HCT116 (cell line): ENCODE data around the gene GOLGA6A. TPM values are rescaled to one million over a fixed set of nuclear protein-coding genes. Genes with fewer than 3 reads are reported as not detected.

Experiments
- ATAC-seq: fragments of 200-7000 bp; cut with Tn5 transposase; 2 replicates; pipeline ENCODE4 v1.9.1; 2020; ENCODE audit warnings: mild to moderate bottlenecking, moderate library complexity
- BruUV-seq: library from RNA; stranded (reverse); fragments of 400-500 nt; replicated peaks from 2 replicates; lab custom pipeline; 2021; lab: Mats Ljungman, UMichigan
- CTCF ChIA-PET: fragments of 300-600 bp; sonication (Branson Sonifier 250); formaldehyde crosslinking; loops from one replicate; lab custom pipeline; 2021; ENCODE audit warnings: antibody characterized with exemption; lab: Charles Lee
- POLR2A ChIA-PET: fragments of 300-600, 350-600 bp; sonication (Branson Sonifier 250); formaldehyde crosslinking; loops from one replicate; lab custom pipeline; 2021; ENCODE audit warnings: antibody characterized with exemption; lab: Charles Lee
- RAD21 ChIA-PET, 2 experiments: fragments of 300-600 bp; sonication (Branson Sonifier 250); formaldehyde crosslinking; loops; one replicate each; lab custom pipeline; 2023; ENCODE audit warnings: low total read pairs in 2 of 2; ENCODE audit not compliant: uncharacterized antibody in 2 of 2, unreplicated experiment in 2 of 2, low non-redundant PET in 1 of 2; lab: Charles Lee
- DNase-seq: peaks from one replicate; pipeline ENCODE4 v3.0.0-alpha.2; 2010; ENCODE audit warnings: low read depth, low spot score
- H2AFZ ChIP-seq: fragments of 200-600 bp; shearing (Covaris generic), sonication (generic); 2 replicates; pipeline ENCODE4 v1.6.1; 2017; ENCODE audit warnings: low read depth, mixed run types, mixed read lengths, antibody characterized with exemption, low read length; ENCODE audit not compliant: poor library complexity, severe bottlenecking
- H3K27ac ChIP-seq: 2 replicates; pipeline ENCODE4 v1.5.1; 2012; ENCODE audit warnings: low read depth, low read length
- H3K27me3 ChIP-seq: fragments of 200-600 bp; sonication (generic); 2 replicates; pipeline ENCODE4 v1.6.1; 2016; ENCODE audit warnings: mixed run types, low read length, mixed read lengths; ENCODE audit not compliant: insufficient read depth
- H3K36me3 ChIP-seq, 2 experiments: fragments of 200-500 bp in 1 of 2; fragments of 200-600 bp in 1 of 2; sonication (Bioruptor generic) in 1 of 2; sonication (generic) in 1 of 2; 2 replicates each; pipeline versions ENCODE4 v1.5.1 to v1.6.1; 2014 to 2016; ENCODE audit warnings: low read length in 2 of 2, inconsistent platforms in 1 of 2, mixed read lengths in 1 of 2, mixed run types in 1 of 2; ENCODE audit not compliant: insufficient read depth in 2 of 2, control insufficient read depth in 1 of 2
- H3K4me1 ChIP-seq, 2 experiments: fragments of 200-600 bp in 1 of 2; sonication (generic) in 1 of 2; 2 replicates each; pipeline versions ENCODE4 v1.5.1 to v1.6.1; 2012 to 2017; ENCODE audit warnings: low read length in 2 of 2, inconsistent platforms in 1 of 2, mild to moderate bottlenecking in 1 of 2, mixed read lengths in 1 of 2, mixed run types in 1 of 2, moderate library complexity in 1 of 2; ENCODE audit not compliant: insufficient read depth in 2 of 2, control insufficient read depth in 1 of 2
- H3K4me2 ChIP-seq: fragments of 200-600 bp; sonication (generic); 2 replicates; pipeline ENCODE4 v1.6.1; 2017; ENCODE audit warnings: mixed run types, low read length, mixed read lengths
- H3K4me3 ChIP-seq, 2 experiments: fragments of 200-600 bp in 1 of 2; sonication (generic) in 1 of 2; replicated peaks in 1 of 2; 2 replicates each; pipeline ENCODE4 v1.5.1; 2011 to 2016; ENCODE audit warnings: low read length in 2 of 2, control low read depth in 1 of 2, low read depth in 1 of 2, mild to moderate bottlenecking in 1 of 2, mixed read lengths in 1 of 2, mixed run types in 1 of 2
- H3K79me2 ChIP-seq: fragments of 200-600 bp; sonication (generic); 2 replicates; pipeline ENCODE4 v1.6.1; 2017; ENCODE audit warnings: mild to moderate bottlenecking, mixed run types, low read length, moderate library complexity, mixed read lengths; ENCODE audit not compliant: insufficient read depth
- H3K9ac ChIP-seq: fragments of 200-600 bp; sonication (generic); 2 replicates; pipeline ENCODE4 v1.6.1; 2016; ENCODE audit warnings: low read length, mixed read lengths
- H3K9me2 ChIP-seq: fragments of 200-600 bp; sonication (generic), shearing (Covaris generic); 2 replicates; pipeline ENCODE4 v1.6.1; 2017; ENCODE audit warnings: mixed run types, mild to moderate bottlenecking, moderate library complexity; ENCODE audit not compliant: insufficient read depth
- H3K9me3 ChIP-seq, 2 experiments: fragments of 200-500 bp in 1 of 2; fragments of 200-600 bp in 1 of 2; sonication (Bioruptor generic) in 1 of 2; sonication (generic) in 1 of 2; 2 replicates each; pipeline ENCODE4 v1.6.1; 2014 to 2017; ENCODE audit warnings: low read length in 2 of 2, mixed read lengths in 2 of 2, inconsistent platforms in 1 of 2, low read depth in 1 of 2, mild to moderate bottlenecking in 1 of 2, mixed run types in 1 of 2, moderate library complexity in 1 of 2; ENCODE audit not compliant: control insufficient read depth in 1 of 2, insufficient read depth in 1 of 2
- H4K20me1 ChIP-seq: fragments of 200-600 bp; sonication (generic), shearing (Covaris generic); 2 replicates; pipeline ENCODE4 v1.6.1; 2017; ENCODE audit warnings: mixed run types, mild to moderate bottlenecking, moderate library complexity; ENCODE audit not compliant: insufficient read depth
- CBX3 ChIP-seq: IDR thresholded peaks from 2 replicates; pipeline ENCODE4 v1.6.1; 2012; ENCODE audit warnings: low read depth
- CTCF ChIP-seq, 3 experiments: fragments of 200-600 bp in 1 of 3; sonication (generic) in 1 of 3; IDR thresholded peaks in 2 of 3; conservative IDR thresholded peaks in 1 of 3; 2 replicates each; pipeline ENCODE4 v1.5.1; 2012 to 2017; ENCODE audit warnings: low read depth in 2 of 3, low read length in 2 of 3, antibody characterized with exemption in 1 of 3, borderline replicate concordance in 1 of 3, control low read depth in 1 of 3, mild to moderate bottlenecking in 1 of 3, mixed read lengths in 1 of 3, mixed run types in 1 of 3, moderate library complexity in 1 of 3; ENCODE audit not compliant: insufficient read depth in 1 of 3
- MAX ChIP-seq: IDR thresholded peaks from 2 replicates; pipeline ENCODE4 v1.6.1; 2012
- RAD21 ChIP-seq: IDR thresholded peaks from 2 replicates; pipeline ENCODE4 v1.6.1; 2012; ENCODE audit warnings: low read depth, mild to moderate bottlenecking
- SRF ChIP-seq: IDR thresholded peaks from 2 replicates; pipeline ENCODE4 v1.6.1; 2012; ENCODE audit warnings: low read depth
- TCF7L2 ChIP-seq: IDR thresholded peaks from 2 replicates; pipeline ENCODE4 v1.7.0; 2011; ENCODE audit warnings: borderline replicate concordance, inconsistent platforms; ENCODE audit not compliant: insufficient read depth, insufficient read length; ENCODE audit errors: extremely low read depth
- ZFX ChIP-seq: fragments of 450-650 bp; IDR thresholded peaks from 2 replicates; pipeline ENCODE4 v1.6.1; 2017
- intact Hi-C: fragments of 100-400 bp; cut with micrococcal nuclease; formaldehyde crosslinking; loops from 2 replicates; pipeline ENCODE4 v1.10.0; 2022
- total RNA-seq: library from RNA; stranded (reverse); gene quantifications from one replicate; pipeline ENCODE4 v1.2.1, GENCODE V29; 2021; ENCODE audit not compliant: unreplicated experiment

The GOLGA6A gene
- total RNA-seq, 1 experiment from 2014 or later = 0.39 TPM

- ChIA-PET POLR2A (no interaction called here), RAD21 (no interaction called here), CTCF (interaction anchor here (4.4 to 5.3 kb wide), 2 partner anchors 253 to 265 kb away, joined by 45 to 90 read pairs; no protein-coding TSS in a partner anchor)
- peak overlapping the region; percentile 4 for H2AFZ ChIP-seq
- no peaks in the 10 kb centered on the region for H3K36me3 ChIP-seq
- no peak for TF ChIP-seq TCF7L2
- TF ChIP-seq CBX3 = no peak
- TF ChIP-seq MAX = no peak
- no peak for TF ChIP-seq ZFX
- H3K9me2 ChIP-seq = no peaks in the 10 kb centered on the region
- BruUV-seq = no TSS peak
- no peaks in the 10 kb centered on the region for H3K27me3 ChIP-seq
- no peak overlapping the region for H3K4me2 ChIP-seq
- H4K20me1 ChIP-seq = no peaks in the 10 kb centered on the region
- no peak overlapping the region for H3K27ac ChIP-seq
- no peak overlapping the region for H3K9ac ChIP-seq
- no peak overlapping the region for H3K4me3 ChIP-seq
- ATAC-seq (no peak), DNase-seq (no peak)
- no peaks in the 10 kb centered on the region for H3K9me3 ChIP-seq
- H3K4me1 ChIP-seq = peaks cover 4 to 16% of the 10 kb centered on the region in 2 experiments; a peak in 3 of 4 replicates
- no peaks in the 10 kb centered on the region for H3K79me2 ChIP-seq
- intact Hi-C loops = no loop called here
These were observed 26.5 kb downstream of the GOLGA6A start for GRCh38 chr15:74055804-74056203.

- no peak overlapping the region for H3K9ac ChIP-seq
- ATAC-seq = peak; percentile 99
- CTCF ChIA-PET = interaction anchor here (0.6 to 5.3 kb wide), 16 partner anchors 10 to 322 kb away, joined by 3 to 90 read pairs (median 5); partner anchors contain the start of gene PML
- no TSS peak for BruUV-seq
- intact Hi-C loops = loop anchor here (5.0 kb wide), 1 partner anchor 248 kb away; no protein-coding TSS in a partner anchor
- H3K27me3 ChIP-seq = no peaks in the 10 kb centered on the region
- no peaks in the 10 kb centered on the region for H3K9me3 ChIP-seq
- POLR2A ChIA-PET = interaction anchor here (1.2 kb wide), 1 partner anchor 10 kb away, joined by 3 read pairs; no protein-coding TSS in a partner anchor
- no peaks in the 10 kb centered on the region for H4K20me1 ChIP-seq
- peak overlapping the region; percentile 83 for H2AFZ ChIP-seq
- H3K36me3 ChIP-seq = no peaks in the 10 kb centered on the region
- RAD21 ChIA-PET = interaction anchor here (1.0 to 1.8 kb wide), 7 partner anchors 81 to 269 kb away, joined by 3 to 9 read pairs (median 6); no protein-coding TSS in a partner anchor
- H3K27ac ChIP-seq = no peak overlapping the region
- TF ChIP-seq TCF7L2 (peak; percentile 16), ZFX (no peak), SRF (no peak), CTCF (IDR thresholded peaks at IDR 0.05 in 2 of 3, conservative IDR thresholded peaks at IDR 0.05 in 1 of 3; ENCODE audit: borderline replicate concordance in 1 of 3, insufficient read depth in 1 of 3, low read depth in 2 of 3, low read length in 2 of 3) (peak; percentile 33 to 62 (median 53); a peak in 5 of 6 replicates), RAD21 (peak; percentile 68)
- TF ChIP-seq, all 23 proteins: peak for 3
- peak; percentile 52 for DNase-seq
- Histone ChIP-seq H3K79me2 (no peaks in the 10 kb centered on the region), H3K4me2 (peak overlapping the region; percentile 69), H3K4me1 (peaks cover 4 to 16% of the 10 kb centered on the region in 2 experiments; a peak in 3 of 4 replicates), H3K9me2 (no peaks in the 10 kb centered on the region), H3K4me3 (peak overlapping the region in 1 of 2 experiments; percentile 29; a peak in 1 of 4 replicates)
These were observed 28.3 kb downstream of the GOLGA6A start for GRCh38 chr15:74053941-74054529.
